Stimulated activated CD8-positive, alpha-beta memory T cell treated with anti-CD3 and anti-CD28 coated beads, Interleukin-15, amount 100 ng/mL, for 48 hours (primary cell): ENCODE measurements around the gene SYT1.

ENCODE experiments used
- DNase-seq, 2 donors: peaks; one replicate each; pipeline ENCODE4 v3.0.0-alpha.2; 2020; ENCODE audit warnings: low read depth in 2 of 2

The SYT1 gene

DNA sequence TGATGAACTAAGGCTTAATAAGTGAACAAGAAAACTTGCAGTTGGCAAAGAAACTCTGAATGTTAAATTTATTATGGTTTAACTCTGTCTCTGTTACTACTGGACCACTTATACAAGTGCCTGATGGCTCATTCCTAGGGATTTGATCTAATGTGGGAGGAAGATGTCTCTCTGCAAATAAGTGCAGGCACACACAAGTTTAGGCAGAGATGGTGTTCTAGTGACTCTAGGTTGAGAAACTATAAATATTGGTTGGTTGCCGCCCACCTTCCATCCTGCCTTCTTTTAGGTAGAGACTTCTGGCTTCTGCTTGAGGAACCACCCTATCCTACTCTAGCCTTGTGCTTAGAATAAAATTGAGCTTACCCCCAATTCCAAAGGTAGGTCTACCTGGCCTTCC is 570.0 kb downstream of the SYT1 start:
- no peak for DNase-seq

DNA sequence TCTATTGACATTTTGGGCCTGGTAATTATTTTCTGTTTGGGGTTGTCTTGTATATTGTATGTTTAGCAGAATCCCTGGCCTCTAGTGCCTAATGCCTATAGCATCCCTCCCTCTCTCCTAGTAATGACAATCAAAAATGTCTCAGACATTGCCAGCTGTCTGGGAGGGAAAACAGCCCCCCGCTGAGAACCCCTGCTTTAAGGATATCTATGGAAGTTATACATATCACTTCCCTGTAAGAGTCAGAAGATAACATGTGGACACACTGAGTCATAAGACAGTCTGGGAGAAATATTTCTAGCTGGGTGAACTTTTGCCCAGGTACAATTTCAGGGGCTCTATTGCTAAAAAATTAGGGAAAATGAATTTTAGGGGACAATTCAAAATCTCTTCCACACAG is 571.2 kb downstream of the SYT1 start:
- no peak for DNase-seq

DNA sequence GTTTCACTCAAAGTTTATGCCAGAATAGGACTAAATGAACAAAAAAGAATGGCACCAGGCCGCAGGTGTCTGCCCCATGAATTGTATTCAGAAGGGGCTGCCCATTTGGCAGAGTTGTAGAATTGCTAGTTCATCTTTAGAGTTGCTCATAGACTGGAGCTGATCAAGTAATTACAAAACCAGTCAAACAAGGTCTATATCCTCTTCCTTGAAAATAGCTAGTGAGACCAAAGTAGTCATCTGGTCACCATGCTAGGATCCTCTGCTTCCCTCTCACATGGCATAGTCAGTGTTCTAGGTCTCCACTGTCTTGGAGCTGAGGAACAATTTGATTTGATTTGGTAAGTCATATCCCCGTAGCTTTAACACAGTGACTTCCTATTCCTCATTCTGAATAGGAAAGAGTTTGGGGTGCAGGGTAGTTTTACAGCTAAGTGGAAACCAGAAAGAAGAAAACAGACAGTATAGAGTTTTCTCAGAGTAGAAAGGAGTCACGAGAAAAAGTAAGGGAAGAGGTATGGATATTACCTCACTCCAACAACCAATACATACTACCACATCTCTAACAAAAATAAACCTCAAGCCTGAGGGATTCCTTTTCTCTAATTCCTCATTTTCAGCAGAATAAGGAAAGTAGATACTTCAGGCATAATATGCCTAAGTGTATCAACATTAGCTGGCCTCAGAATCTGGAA is 574.1 kb downstream of the SYT1 start:
- DNase-seq, result no peak

DNA sequence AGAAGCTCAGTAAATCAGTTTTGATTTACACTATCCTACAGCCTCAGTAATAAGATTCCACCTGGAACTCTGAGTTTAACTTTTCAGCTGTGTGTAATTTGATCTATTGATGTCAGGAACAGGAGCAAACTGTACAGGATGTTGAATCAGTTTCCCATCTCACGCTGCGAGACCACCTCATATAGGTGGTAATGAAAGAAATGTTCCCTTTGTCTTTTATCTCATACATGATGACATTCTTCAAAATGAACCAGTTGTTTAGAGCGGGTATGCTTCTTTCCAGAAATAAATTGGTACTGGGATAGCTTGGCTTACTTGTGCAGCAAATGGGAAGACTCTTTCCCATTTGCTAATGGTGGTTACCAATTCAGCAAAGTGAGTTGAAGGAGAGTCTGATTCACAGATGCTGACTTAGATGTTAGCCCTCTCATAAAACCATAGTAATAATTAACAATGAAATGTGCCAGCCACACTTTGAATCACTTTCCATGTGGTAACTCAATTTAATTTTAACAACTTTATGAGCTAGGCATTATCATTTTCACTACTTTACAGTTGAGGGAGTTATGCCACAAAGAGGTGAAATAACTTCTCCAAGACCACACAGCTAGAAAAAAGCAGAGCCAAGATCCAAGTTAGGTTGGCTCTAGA is 574.7 kb downstream of the SYT1 start:
- DNase-seq, result no peak

DNA sequence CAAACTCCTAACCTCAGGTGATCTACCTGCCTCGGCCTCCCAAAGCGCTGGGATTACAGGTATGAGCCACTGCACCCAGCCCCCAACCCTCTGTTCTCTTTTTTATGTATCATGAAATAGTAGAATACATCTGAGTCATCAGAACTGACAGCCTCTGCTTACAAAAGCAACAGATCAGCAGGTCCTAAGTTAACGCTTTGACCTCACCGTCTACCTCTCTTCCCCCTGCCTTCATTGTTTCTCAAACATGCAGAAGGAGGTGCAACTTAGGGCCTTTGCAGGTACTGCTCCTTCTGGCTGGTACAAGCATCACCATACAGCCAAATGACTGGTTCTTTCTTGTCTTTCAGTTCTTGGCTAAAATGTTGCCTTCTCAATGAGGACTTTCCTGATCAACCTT is 577.0 kb downstream of the SYT1 start:
- DNase-seq, result no peak

DNA sequence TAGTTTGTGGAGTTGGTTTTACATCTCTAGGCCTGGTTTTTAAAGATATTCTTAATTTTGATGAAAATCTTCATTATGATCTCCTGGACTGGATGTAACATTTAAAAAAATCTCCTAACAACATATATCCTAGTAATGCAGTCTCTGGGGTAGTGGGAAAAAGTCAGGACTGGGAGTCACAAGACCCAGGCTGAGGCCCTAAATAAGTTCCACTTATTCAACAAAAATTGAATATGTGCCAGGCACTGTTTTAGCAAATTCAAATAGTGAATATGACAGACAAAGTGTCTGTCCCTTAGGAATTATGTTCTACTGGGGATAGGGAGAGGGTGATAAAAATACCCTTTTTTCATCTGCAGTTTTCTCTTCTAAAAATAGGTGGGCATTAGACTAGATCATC is 577.8 kb downstream of the SYT1 start:
- no peak for DNase-seq

DNA sequence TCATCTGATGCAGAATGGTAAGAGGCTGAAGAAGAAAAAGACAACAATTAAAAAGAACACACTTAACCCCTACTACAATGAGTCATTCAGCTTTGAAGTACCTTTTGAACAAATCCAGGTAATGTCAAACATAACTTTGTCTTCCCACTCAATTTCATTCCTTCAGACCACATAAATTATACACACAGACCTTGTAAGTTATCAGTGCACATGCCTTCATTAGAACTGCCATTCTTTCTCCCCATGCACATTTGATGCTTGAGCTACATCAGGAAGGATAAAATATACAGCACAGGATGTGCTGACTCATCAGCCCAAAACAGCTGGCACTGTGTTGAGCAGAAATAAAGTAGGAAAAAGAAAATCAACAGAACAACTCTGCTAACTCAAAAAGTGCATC is 579.5 kb downstream of the SYT1 start:
- DNase-seq, result no peak

DNA sequence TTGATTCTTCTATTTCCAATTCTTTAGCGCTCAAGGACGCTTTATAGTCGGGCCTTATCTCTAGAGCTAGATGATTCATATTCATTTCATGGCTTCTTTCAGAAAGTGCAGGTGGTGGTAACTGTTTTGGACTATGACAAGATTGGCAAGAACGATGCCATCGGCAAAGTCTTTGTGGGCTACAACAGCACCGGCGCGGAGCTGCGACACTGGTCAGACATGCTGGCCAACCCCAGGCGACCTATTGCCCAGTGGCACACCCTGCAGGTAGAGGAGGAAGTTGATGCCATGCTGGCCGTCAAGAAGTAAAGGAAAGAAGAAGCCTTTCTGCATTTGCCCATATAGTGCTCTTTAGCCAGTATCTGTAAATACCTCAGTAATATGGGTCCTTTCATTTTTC is 584.2 kb downstream of the SYT1 start:
- no peak for DNase-seq

DNA sequence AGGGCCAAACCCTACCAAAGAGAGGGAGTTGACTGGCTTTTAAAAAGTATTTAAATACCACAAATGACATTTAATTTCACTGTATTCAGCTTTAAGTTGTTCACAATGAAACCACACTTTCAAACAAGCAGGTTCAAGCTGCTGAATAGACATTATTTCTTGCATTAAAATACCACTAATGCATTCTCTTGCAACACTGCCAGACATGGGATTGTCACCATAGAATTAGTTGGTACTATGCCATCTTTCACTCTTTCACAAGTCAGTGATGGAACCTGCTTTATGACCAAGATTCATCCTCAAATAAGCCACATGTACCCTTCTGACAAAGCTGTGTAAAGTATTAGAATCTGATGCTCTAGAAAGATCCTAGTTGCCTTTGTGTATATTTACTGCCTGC is 586.8 kb downstream of the SYT1 start:
- DNase-seq, result no peak

DNA sequence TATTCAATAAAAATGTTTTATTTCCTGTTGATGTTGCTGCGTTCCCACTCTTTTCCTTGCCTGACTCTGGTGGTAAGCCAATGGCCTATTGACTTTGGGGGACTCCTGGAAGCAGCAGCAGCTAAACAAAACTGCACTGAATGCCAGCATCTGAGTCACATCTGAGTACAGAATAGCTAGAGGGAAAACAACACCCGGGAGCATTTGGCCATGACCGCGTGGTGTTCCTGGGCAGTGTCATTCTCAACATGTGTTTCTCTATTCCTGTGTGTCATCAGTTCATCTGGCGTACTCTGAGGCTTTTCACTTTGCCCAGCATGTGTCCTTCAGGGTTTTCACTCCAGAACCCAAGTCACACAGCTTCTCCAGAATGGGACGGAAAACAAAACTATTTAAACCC is 587.4 kb downstream of the SYT1 start:
- no peak for DNase-seq

DNA sequence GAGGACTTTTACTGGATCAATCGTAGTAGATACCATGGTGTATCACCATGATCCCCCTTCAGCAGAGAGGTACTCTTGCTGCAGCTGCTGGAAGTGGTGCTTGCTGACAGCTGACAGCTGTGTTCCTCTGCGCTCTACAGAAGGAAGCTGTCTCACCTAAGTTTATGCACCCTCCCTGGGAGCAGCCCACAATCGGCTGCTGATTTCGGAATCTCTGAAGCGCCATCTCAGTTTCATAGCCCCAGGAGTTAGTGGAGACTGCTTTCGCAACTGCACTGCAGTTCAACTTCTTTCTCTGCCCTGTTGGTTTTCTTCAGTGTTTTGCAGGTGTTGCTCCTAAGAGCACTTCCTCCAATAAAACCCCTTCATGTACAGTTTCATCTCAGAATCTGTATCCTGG is 588.3 kb downstream of the SYT1 start:
- no peak for DNase-seq

DNA sequence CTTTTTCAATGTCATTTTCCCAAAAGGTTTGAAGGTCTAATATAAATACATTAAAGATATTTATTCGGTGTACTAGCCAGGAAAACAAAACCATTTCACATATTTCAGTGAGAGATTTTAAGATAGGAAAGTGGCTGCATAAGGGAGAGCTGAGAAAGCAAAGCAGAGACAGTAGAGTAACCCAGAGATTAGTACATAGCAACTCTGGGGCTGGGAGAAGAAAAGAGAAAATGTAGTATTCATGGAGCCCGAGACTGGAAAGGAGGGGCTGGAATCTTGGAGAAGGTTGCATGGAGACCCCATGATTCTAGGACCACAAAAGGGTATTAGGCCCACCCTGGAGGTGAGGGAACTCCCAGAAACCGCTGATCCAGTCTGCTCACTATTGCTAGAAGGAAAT is 589.2 kb downstream of the SYT1 start:
- no peak for DNase-seq

DNA sequence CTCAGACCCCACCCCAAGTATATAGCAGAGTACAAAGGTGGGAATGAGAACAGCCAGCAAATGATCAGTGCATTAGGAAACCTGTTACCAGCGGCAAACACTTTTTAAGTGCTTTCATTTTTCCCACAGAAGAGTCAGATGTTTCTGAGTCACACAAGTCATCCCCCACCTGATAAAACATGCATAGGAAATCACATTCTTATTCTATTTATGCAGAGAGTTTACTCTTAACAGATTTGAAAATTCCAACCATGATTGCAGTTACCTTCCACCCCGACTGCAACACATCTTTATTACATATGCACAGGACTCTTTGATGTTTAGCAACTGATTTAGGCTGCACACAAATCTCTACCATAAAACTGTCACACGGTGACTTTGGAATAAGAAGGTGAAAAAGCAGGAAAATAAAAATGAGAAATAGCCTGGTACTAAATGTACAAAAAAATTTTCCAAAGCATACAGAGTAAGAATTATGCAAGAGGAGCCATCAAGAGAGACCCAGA is 589.8 kb downstream of the SYT1 start:
- DNase-seq, result no peak

DNA sequence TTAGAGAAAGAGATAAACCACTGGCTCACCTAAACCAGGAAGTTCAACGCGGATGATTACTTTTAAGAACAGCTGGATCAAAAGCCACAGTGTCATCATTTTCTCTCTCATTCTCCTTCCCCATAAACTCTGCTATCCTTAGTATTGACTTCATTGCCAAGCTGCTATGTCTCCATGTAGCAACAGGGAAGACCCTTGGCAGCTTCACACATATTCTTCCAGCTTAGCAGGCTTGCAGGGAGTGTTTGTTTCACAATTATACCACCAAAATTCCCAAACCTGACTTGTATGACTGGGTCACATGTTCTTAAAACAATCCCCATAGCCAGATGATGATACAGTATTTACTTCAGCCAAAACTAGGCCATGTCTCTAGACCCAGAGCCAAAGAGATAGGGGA is 590.7 kb downstream of the SYT1 start:
- DNase-seq, result no peak

DNA sequence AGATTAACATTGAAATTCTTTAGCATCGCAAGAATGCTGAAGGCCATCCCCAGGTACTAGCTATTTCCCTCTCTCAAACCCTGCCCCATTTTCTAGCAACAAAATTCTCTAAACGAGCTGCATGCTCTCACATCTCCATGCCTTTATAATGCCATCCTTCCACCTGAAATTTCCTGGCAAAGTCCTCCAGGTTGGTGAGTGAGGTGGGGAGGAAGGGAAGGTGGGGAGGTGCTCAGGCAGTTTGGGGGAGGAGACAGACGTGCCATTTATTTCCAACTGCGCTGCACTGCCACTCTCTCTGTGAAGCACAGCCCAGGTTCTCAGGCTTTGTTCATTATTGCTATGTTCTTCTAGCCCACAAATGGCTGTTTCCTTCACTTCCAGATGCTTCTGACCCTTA is 617.7 kb downstream of the SYT1 start:
- DNase-seq, result no peak

DNA sequence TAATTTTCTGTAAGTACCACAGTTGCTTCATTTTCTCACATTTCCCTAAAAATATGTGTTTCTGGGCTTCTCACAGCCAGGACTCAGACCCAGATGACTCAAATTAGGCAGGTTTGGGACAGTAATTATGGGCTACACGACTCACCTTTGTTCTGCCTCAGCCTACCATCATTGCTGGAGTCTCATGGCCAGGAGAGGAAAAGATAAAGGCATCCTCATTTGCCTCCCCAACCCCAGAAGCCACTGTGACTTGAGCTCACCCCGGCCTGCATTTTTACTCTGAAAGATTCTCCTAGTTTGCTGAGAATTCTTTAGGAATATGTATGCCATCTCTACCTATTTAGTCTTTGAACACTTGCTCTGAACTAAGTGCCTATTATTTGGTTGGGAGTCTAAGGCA is 618.3 kb downstream of the SYT1 start:
- no peak for DNase-seq

DNA sequence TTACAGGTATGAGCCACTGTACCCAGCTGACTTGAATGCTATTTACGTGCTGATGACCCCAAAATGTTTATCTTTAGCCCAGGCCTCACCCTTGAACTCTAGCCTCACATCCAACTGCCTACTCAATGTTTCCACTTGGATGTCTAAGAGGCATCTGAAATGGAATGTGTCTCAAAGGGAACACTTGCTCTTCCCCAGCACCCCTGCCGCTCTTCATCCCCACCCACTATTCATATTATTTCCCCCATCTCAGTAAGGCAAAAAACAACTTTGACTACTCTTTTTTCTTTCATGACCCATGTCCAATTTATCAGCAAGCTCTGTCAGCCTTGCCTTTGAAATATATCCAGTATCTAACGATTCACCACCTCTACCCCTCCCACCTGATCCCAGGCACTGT is 621.6 kb downstream of the SYT1 start:
- no peak for DNase-seq

DNA sequence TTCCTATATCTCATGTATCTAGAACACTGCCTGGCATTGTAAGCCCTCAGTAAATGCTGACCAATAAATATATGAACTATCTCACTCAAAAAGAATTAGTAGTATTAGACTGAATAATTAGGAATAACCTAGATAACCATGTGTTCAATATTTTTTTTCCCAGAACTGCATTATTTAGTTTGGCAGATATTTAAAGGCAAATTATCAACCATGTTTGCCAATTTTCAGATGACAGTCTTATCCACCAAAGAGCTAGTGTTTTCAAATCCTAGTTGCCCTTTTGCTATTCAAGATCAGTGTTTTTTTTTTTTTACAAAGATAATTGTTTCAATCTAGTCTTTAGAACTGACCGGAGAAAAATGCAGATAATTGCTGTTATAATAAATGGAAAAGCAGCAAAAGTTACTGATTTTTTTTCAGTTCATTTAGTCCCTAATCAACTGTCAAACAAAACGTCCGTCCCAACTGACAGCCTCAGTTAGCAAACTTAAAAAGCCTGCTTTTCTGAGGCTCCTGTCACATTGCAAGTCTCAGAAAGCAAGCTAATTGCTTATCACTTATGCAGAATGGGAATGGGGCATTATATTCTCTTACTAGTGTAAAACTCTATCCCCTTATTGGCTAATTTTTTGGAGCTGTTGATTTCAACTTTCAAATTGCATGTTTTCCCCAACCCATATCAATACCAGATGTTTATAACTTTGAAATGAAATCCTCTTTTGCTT is 623.0 kb downstream of the SYT1 start:
- no peak for DNase-seq
